OCI-LY7 (cell line): Measurements from ENCODE around the gene INPP5K.

ENCODE experiments used
- CTCF ChIP-seq: fragments of 200-600 bp; sonication (generic); conservative IDR thresholded peaks from 2 replicates; pipeline ENCODE4 v1.5.1; 2014; ENCODE audit warnings: mild to moderate bottlenecking, antibody characterized with exemption, low read length, moderate library complexity, mixed read lengths
- EZH2phosphoT487 ChIP-seq: fragments of 200-600 bp; sonication (generic); IDR thresholded peaks from 2 replicates; pipeline ENCODE4 v1.6.1; 2018; ENCODE audit warnings: low read depth, borderline replicate concordance, mild to moderate bottlenecking, mixed run types, antibody characterized with exemption, low read length, moderate library complexity, mixed read lengths

GRCh38 chr17:1512351-1512750 is 4.1 kb downstream of the INPP5K start:
- TF ChIP-seq CTCF (no peak), EZH2phosphoT487 (no peak)
